NCI-H748 (cell line): ENCODE measurements around the gene PGM5.

Experiments
- DNase-seq: peaks from one replicate; lab custom pipeline; 2025; ENCODE audit not compliant: unreplicated experiment; lab: John Stamatoyannopoulos, UW

PGM5 gene

DNA sequence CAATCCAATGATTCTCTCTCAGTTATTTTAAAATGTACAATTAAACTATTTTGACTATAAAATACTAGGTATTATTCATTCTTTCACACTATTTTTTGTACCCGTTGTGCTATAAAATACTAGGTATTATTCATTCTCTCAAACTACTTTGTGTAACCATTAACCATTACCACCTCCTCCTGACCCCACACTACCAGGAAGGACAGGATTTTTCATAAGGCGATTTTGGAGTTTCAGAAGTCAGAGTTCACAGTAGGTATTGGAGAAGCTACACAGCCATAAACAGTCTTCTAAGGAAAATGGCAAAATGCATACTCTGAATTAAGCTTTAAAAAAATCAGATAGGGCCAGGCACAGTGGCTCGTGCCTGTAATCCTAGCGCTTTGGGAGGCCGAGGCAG lies 219.4 kb downstream of the PGM5 start:
- no peak for DNase-seq

- DNase-seq = no peak
Observed at GRCh38 chr9:68577774-68578591, 221.6 kb downstream of the PGM5 start.
